HL-60 (cell line): ENCODE measurements around the gene POLR1B.

Experiments
- POLR2AphosphoS5 ChIP-seq: IDR thresholded peaks from 2 replicates; pipeline ENCODE4 v1.6.1; 2012; ENCODE audit warnings: low read depth
- SPI1 ChIP-seq: IDR thresholded peaks from 2 replicates; pipeline ENCODE4 v1.6.1; 2012; ENCODE audit warnings: low read depth, mild to moderate bottlenecking, borderline replicate concordance
- TF ChIP-seq, protein P1 (sequence below): IDR thresholded peaks from one replicate; pipeline ENCODE4 v1.5.1; 2011; ENCODE audit warnings: low read length, control low read depth, inconsistent platforms; ENCODE audit not compliant: insufficient read depth
- TF ChIP-seq, protein P2 (sequence below): IDR thresholded peaks from 2 replicates; pipeline ENCODE4 v1.6.1; 2012; ENCODE audit warnings: low read depth; ENCODE audit not compliant: insufficient replicate concordance

DNA sequence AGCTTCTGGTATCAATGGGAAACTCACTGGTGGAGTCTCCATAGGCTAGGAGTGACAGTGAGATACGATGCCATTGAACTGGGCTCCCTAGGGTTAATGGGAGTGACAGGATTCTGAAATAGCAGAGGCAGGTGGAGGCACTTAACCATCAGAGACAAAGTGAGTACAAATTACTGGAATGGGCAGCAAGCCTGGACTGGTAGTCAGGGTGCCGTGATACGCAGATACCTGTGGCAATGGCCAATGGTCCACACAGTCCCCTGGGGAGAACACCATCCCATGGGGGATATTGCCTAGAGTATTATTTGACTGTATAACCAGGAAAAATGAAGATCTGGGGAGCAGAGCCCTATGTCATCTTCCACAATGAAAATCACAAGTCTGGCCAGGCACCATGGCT is 59.5 kb downstream of the POLR1B start:
- TF ChIP-seq, protein P1, sequence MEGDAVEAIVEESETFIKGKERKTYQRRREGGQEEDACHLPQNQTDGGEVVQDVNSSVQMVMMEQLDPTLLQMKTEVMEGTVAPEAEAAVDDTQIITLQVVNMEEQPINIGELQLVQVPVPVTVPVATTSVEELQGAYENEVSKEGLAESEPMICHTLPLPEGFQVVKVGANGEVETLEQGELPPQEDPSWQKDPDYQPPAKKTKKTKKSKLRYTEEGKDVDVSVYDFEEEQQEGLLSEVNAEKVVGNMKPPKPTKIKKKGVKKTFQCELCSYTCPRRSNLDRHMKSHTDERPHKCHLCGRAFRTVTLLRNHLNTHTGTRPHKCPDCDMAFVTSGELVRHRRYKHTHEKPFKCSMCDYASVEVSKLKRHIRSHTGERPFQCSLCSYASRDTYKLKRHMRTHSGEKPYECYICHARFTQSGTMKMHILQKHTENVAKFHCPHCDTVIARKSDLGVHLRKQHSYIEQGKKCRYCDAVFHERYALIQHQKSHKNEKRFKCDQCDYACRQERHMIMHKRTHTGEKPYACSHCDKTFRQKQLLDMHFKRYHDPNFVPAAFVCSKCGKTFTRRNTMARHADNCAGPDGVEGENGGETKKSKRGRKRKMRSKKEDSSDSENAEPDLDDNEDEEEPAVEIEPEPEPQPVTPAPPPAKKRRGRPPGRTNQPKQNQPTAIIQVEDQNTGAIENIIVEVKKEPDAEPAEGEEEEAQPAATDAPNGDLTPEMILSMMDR, result no peak
- TF ChIP-seq POLR2AphosphoS5 (no peak), SPI1 (no peak)
- TF ChIP-seq, protein P2, sequence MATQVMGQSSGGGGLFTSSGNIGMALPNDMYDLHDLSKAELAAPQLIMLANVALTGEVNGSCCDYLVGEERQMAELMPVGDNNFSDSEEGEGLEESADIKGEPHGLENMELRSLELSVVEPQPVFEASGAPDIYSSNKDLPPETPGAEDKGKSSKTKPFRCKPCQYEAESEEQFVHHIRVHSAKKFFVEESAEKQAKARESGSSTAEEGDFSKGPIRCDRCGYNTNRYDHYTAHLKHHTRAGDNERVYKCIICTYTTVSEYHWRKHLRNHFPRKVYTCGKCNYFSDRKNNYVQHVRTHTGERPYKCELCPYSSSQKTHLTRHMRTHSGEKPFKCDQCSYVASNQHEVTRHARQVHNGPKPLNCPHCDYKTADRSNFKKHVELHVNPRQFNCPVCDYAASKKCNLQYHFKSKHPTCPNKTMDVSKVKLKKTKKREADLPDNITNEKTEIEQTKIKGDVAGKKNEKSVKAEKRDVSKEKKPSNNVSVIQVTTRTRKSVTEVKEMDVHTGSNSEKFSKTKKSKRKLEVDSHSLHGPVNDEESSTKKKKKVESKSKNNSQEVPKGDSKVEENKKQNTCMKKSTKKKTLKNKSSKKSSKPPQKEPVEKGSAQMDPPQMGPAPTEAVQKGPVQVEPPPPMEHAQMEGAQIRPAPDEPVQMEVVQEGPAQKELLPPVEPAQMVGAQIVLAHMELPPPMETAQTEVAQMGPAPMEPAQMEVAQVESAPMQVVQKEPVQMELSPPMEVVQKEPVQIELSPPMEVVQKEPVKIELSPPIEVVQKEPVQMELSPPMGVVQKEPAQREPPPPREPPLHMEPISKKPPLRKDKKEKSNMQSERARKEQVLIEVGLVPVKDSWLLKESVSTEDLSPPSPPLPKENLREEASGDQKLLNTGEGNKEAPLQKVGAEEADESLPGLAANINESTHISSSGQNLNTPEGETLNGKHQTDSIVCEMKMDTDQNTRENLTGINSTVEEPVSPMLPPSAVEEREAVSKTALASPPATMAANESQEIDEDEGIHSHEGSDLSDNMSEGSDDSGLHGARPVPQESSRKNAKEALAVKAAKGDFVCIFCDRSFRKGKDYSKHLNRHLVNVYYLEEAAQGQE, result no peak
